ENCODE data around the gene TUBGCP3. TPM values are rescaled to one million over a fixed set of nuclear protein-coding genes. Genes with fewer than 3 reads are reported as not detected.

TUBGCP3 gene
- total RNA-seq (2021) (35.1 and 47.4 TPM in 2 replicates), Bru-seq, nascent RNA (percentile 86 among the genes with signal in this experiment), BruChase-seq, experiment 1, labeled RNA remaining after a 2-hour chase (percentile 80 among the genes with signal in this experiment), BruChase-seq, experiment 2, labeled RNA remaining after a 6-hour chase (percentile 82 among the genes with signal in this experiment)
- long read RNA-seq, transcript TUBGCP3-201 (22 exons, 3,899 nt) = major isoform, 24 of 76 reads
- long read RNA-seq, transcript TUBGCP3-202 (21 exons, 2,723 nt) = minor isoform, 19 of 76 reads
- long read RNA-seq, partial matches to known transcripts = 10 of 76 reads
- long read RNA-seq, other reads (novel, unspliced or antisense) = 22 of 76 reads

- Histone ChIP-seq H3K9me3 (ENCODE audit: insufficient read depth, low read depth) (no peaks in the 10 kb centered on the region), H3F3A (ENCODE audit: insufficient read depth, low read depth) (peaks cover 22% of the 10 kb centered on the region), H2AFZ (peak within 1 kb of the TSS; percentile 91), H3K27me3 (ENCODE audit: insufficient read depth, low read depth) (no peaks in the 10 kb centered on the region), H3K9me2 (ENCODE audit: insufficient read depth) (no peaks in the 10 kb centered on the region), H3K4me2 (peak within 1 kb of the TSS; percentile 87), H3K36me3 (ENCODE audit: low read depth) (no peaks in the 10 kb centered on the region), H4K20me1 (ENCODE audit: insufficient read depth) (peaks cover 9% of the 10 kb centered on the region), H3K79me2 (ENCODE audit: low read depth) (peaks cover 53% of the 10 kb centered on the region), H3K4me1 (replicated peaks; ENCODE audit: insufficient read depth) (peaks cover 17% of the 10 kb centered on the region), H3K4me3 (peak within 1 kb of the TSS; percentile 94), H3K27ac (peak within 1 kb of the TSS; percentile 88)
- ChIA-PET CTCF (no interaction called here), POLR2A (ENCODE audit: unreplicated experiment) (interaction anchor here (0.5 to 0.7 kb wide), 2 partner anchors 48 to 681 kb away, joined by 4 to 23 read pairs; no protein-coding TSS in a partner anchor)
- BruUV-seq (replicated peaks) = no TSS peak
- intact Hi-C loops (cut with micrococcal nuclease; ENCODE audit: unreplicated experiment) = no loop called here
- TF ChIP-seq EZH2 (IDR thresholded peaks at IDR 0.05; ENCODE audit: low read depth) = no peak
- TF ChIP-seq CTCF (conservative IDR thresholded peaks at IDR 0.05) = no peak; the same call in 1 of the 2 replicates
- DNase-seq = peak; percentile 65 to 78
Observed at GRCh38 chr13:112587764-112588489, at the start of gene TUBGCP3. Gene TUBGCP3 (minus strand): TSS chr13:112588153. CDS start chr13:112587980, 173 bp downstream.

DNA sequence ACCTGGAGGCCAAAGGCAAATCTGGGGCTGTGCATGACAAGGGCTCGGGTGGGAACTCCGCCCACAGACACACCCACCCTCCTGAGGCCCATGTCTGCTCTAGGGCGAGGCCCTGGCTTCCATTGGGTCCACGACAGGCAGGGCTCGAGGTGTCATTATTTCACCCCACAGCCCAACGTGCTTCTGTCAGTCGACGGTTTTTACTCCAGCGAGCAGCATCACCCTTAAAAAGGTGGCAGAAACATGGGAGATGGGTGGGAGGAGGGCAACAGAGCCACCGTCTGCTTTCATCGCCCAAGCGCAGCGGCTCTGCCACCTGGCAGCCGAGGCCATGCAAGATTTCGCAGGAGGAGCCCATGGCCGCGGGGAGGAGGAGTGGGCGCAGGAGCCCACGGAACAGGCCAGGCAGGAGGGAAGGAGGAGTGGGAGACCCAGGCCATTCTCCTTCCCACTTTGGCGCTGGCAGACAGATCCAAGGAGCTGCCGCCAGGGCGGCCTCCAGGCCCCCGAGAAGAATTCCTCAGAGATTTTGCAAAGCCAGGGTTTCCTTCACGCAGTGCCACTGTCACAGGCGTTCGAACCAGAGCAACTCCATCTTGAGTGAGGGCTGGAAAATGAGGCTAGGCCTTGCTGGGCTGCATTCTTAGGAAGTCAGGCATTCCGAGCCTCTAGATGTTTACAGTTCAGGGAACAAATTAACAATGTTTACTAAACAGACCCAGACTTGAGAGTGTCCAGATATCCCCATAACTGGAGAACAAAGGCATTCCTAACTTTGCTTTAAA is 49.3 kb upstream of the TUBGCP3 start:
- TF ChIP-seq CTCF (conservative IDR thresholded peaks at IDR 0.05) (no peak), EZH2 (IDR thresholded peaks at IDR 0.05; ENCODE audit: low read depth) (no peak)
- no peaks in the 10 kb centered on the region for H4K20me1 ChIP-seq (ENCODE audit: insufficient read depth)
- H3K27ac ChIP-seq = no peak overlapping the region
- CTCF ChIA-PET = no interaction called here
- H3K27me3 ChIP-seq (ENCODE audit: insufficient read depth, low read depth) = peaks cover 47% of the 10 kb centered on the region
- no TSS peak for BruUV-seq (replicated peaks)
- no peak overlapping the region for H2AFZ ChIP-seq
- POLR2A ChIA-PET (ENCODE audit: unreplicated experiment) = no interaction called here
- H3F3A ChIP-seq (ENCODE audit: insufficient read depth, low read depth) = no peaks in the 10 kb centered on the region
- no peaks in the 10 kb centered on the region for H3K79me2 ChIP-seq (ENCODE audit: low read depth)
- H3K4me2 ChIP-seq = no peak overlapping the region
- H3K4me1 ChIP-seq (replicated peaks; ENCODE audit: insufficient read depth) = no peaks in the 10 kb centered on the region
- H3K9me3 ChIP-seq (ENCODE audit: insufficient read depth, low read depth) = no peaks in the 10 kb centered on the region
- H3K9me2 ChIP-seq (ENCODE audit: insufficient read depth) = no peaks in the 10 kb centered on the region
- no peaks in the 10 kb centered on the region for H3K36me3 ChIP-seq (ENCODE audit: low read depth)
- H3K4me3 ChIP-seq = no peak overlapping the region
- DNase-seq = no peak
- intact Hi-C loops (cut with micrococcal nuclease; ENCODE audit: unreplicated experiment) = no loop called here

- H3K4me3 ChIP-seq = no peak overlapping the region
- CTCF ChIA-PET = no interaction called here
- H2AFZ ChIP-seq = no peak overlapping the region
- H3K27me3 ChIP-seq (ENCODE audit: insufficient read depth, low read depth) = peaks cover 47% of the 10 kb centered on the region
- no peaks in the 10 kb centered on the region for H3K4me1 ChIP-seq (replicated peaks; ENCODE audit: insufficient read depth)
- no TSS peak for BruUV-seq (replicated peaks)
- no peaks in the 10 kb centered on the region for H3K79me2 ChIP-seq (ENCODE audit: low read depth)
- POLR2A ChIA-PET (ENCODE audit: unreplicated experiment) = no interaction called here
- H3K36me3 ChIP-seq (ENCODE audit: low read depth) = no peaks in the 10 kb centered on the region
- H3K27ac ChIP-seq = no peak overlapping the region
- H3K4me2 ChIP-seq = no peak overlapping the region
- H3F3A ChIP-seq (ENCODE audit: insufficient read depth, low read depth) = no peaks in the 10 kb centered on the region
- TF ChIP-seq CTCF (conservative IDR thresholded peaks at IDR 0.05) (no peak), EZH2 (IDR thresholded peaks at IDR 0.05; ENCODE audit: low read depth) (no peak)
- H3K9me3 ChIP-seq (ENCODE audit: insufficient read depth, low read depth) = no peaks in the 10 kb centered on the region
- intact Hi-C loops (cut with micrococcal nuclease; ENCODE audit: unreplicated experiment) = no loop called here
- DNase-seq = no peak
- H4K20me1 ChIP-seq (ENCODE audit: insufficient read depth) = no peaks in the 10 kb centered on the region
- no peaks in the 10 kb centered on the region; the same call in 1 of the 2 replicates for H3K9me2 ChIP-seq (ENCODE audit: insufficient read depth)
Observed at GRCh38 chr13:112636401-112636975, 48.5 kb upstream of the TUBGCP3 start.

Measured in PC-9 (cell line).